Measurements from ENCODE around the gene CMTM4.

Gene CMTM4

DNA sequence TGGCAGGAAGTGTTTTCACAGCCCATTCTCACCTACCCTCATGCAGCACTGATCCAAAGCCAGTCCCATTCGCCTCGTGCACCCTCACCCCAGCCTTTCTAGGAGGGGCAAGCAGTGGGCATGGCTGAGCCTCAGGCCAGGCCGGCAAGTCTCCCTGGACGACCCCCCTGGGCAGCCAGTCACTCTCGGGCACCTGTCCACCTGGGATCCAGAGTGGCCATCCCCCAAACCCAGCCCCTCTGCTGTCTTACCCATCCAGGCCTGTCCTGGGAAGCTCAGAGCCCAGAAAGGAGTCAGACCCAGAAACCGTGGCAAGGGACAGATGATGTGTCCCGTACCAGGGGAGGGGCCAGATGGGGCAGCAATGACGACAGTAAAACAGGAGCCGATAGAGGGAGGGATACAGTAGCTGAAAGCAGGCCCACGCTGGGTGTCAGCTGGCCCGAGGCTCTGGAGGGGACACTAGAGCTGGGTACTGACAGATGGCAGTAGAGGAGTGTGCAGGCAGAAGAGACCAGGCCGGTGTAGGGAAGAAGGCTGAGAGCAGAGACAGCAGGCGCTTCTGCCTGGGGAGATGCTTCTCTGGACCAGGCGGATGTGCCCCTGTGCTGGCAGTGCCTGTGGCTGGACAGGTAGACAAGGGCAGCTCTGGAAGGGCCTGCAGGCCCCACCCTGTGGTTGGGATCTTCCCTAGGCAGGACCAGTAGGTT is 86.3 kb downstream of the CMTM4 start:
- no peak overlapping the region for H3K4me3 ChIP-seq (replicated peaks; ENCODE audit: low read depth, low read length)
- no peak for DNase-seq (ENCODE audit: extremely low read depth, low read depth)
- TF ChIP-seq, protein P1, sequence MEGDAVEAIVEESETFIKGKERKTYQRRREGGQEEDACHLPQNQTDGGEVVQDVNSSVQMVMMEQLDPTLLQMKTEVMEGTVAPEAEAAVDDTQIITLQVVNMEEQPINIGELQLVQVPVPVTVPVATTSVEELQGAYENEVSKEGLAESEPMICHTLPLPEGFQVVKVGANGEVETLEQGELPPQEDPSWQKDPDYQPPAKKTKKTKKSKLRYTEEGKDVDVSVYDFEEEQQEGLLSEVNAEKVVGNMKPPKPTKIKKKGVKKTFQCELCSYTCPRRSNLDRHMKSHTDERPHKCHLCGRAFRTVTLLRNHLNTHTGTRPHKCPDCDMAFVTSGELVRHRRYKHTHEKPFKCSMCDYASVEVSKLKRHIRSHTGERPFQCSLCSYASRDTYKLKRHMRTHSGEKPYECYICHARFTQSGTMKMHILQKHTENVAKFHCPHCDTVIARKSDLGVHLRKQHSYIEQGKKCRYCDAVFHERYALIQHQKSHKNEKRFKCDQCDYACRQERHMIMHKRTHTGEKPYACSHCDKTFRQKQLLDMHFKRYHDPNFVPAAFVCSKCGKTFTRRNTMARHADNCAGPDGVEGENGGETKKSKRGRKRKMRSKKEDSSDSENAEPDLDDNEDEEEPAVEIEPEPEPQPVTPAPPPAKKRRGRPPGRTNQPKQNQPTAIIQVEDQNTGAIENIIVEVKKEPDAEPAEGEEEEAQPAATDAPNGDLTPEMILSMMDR (IDR thresholded peaks at IDR 0.05; ENCODE audit: low read depth, low read length, missing control alignments) = no peak

DNA sequence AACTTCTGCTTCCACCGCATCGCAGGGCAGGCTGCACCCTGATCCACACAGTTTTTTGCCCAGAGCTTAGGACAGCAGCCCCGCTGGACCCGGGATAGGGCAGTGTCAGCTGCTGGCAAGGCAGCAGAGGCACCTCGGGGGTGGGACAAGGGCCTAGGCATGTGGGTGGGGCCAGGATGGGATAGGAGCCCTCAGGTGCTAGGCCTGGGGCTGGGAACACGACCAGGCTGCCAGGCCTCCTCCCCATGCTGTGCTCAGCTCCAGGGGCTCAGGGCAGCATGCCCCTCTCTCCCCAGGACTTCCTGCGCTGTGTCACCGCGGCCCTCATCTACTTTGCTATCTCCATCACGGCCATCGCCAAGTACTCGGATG is 87.4 kb downstream of the CMTM4 start:
- DNase-seq (ENCODE audit: extremely low read depth, low read depth) = no peak
- TF ChIP-seq, protein P1 (IDR thresholded peaks at IDR 0.05; ENCODE audit: low read depth, low read length, missing control alignments) = no peak
- H3K4me3 ChIP-seq (replicated peaks; ENCODE audit: low read depth, low read length) = no peak overlapping the region

DNA sequence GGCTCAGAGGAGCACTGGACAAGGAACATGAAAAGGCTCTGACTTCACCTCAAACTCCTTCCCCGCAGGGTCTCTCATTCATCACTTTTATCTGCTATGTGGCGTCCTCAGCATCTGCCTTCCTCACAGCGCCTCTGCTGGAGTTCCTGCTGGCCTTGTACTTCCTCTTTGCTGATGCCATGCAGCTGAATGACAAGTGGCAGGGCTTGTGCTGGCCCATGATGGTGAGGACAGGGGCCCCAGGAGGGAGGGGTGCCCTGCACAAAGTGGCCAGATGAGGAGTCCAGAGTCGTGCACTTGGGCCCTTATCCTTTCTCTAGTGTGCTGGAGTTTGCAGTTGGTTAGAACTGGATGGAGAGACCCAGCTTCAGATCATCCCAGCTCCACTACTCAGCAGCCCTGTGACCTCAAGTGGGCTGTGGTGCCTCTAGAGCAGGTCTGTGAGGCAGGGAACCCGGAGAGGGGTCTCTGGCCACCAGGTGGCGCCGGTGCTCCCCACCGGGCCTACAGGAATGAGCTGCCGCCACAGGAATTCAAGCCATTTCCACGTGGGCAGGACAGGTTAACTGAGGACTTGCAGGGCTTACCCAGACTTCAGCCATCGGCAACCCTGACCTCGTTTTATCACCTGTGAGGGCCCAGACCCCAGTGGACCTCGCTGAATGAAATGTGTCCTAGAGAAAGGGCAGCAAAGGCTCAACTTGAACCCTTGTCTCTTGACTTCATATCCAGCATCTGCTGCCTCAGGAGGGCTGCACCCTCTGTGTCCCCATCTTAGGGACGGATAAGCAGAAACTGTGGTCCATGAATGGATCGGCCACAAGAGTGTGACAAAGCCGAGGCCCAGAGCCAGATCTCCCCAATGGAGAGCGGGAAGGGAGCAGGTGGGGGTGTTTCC is 88.1 kb downstream of the CMTM4 start:
- TF ChIP-seq, protein P1 (IDR thresholded peaks at IDR 0.05; ENCODE audit: low read depth, low read length, missing control alignments) = peak; percentile 96
- DNase-seq (ENCODE audit: extremely low read depth, low read depth) = peak; percentile 71
- no peak overlapping the region for H3K4me3 ChIP-seq (replicated peaks; ENCODE audit: low read depth, low read length)

DNA sequence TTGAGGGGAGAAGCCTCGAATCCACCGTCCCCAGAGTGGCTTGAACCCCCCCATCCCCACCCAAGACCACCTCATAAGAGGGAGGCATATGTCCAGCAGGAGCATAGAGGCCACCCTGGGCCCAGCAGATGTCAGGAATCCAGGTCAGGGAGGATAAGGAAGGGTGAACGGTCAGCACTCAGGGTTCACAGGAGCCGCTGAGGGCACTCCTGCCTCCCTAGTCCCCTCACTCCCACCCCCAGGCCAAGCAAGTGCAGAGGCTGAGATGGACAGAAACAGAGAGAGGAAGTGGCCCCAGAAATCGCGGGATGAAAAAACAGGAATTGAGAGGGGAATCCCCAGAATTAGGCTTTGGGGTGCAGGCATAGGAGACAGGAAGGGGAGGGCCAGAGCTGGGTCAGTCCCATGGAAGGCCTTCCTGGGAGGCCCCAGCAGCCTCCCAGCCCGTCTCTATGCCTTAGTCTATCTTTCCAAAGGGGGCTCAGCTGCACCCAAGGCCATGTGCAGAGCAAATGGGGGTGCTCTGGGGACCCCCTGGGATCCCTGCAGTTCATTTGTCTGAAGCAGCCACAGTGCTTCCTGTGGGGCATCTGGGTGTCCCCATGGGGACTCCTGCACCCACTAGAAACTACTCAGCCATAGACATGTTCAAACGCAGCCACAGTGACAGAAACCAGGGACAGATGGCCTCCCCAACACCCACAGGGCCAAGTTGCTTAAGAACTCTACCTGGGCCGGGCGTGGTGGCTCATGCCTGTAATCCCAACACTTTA is 90.4 kb downstream of the CMTM4 start:
- peak overlapping the region; percentile 74 for H3K4me3 ChIP-seq (replicated peaks; ENCODE audit: low read depth, low read length)
- TF ChIP-seq, protein P1 (IDR thresholded peaks at IDR 0.05; ENCODE audit: low read depth, low read length, missing control alignments) = no peak
- DNase-seq (ENCODE audit: extremely low read depth, low read depth) = no peak

DNA sequence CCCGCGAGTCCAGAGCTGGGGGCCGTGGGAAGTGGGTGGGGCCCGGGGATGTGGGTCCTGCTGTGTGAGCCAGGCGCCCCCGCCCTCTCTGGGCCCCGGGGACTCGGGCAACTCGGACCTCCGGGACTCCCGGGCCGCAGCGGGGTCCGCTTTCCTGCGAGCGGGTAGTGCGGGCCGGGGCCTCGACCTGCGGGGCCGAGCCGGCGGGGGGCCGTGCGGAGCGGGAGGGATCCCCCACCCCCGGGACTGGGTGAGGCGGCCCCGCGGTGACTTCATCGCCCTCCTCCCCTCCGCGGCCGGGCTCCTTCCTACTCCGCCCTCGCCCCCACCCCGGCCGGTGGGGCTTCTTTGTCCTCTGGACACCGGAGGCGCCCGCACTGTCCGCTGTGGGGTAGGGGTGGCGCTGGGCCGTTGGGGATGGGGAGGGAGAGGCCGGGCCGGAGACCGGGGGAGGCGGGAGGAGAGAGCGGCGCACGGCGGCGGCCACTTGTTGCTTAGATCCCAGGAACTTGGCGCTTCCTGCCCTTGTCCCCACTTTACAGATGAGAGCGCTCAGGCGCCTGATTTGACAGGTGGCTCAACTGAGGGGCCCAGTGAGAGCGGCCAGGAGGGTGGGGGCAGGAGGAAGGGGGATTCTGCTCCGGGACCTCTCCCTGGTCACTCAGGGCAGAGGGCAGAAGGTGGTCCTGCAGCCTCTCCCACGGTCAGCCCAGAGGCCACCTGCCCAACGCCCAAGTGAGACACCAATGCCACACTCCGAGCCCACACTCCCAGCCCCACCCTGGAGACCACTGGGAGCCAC is 91.2 kb downstream of the CMTM4 start:
- no peak for DNase-seq (ENCODE audit: extremely low read depth, low read depth)
- TF ChIP-seq, protein P1 (IDR thresholded peaks at IDR 0.05; ENCODE audit: low read depth, low read length, missing control alignments) = no peak
- peak overlapping the region; percentile 74 for H3K4me3 ChIP-seq (replicated peaks; ENCODE audit: low read depth, low read length)

Data from HFF-Myc (cell line).